PC-3 (cell line): ENCODE data around the gene KCNK4.

Experiments
- EZH2 ChIP-seq: fragments of 300-600 bp; sonication (generic); IDR thresholded peaks from one replicate; pipeline ENCODE4 v1.6.1; 2017; ENCODE audit warnings: antibody characterized with exemption, mild to moderate bottlenecking, low read length; ENCODE audit not compliant: unreplicated experiment
- TF ChIP-seq, protein P1 (sequence below): fragments of 300-600 bp; sonication (generic); conservative IDR thresholded peaks from 2 replicates; pipeline ENCODE4 v1.5.1; 2017; ENCODE audit warnings: antibody characterized with exemption, low read depth, mild to moderate bottlenecking, low read length

DNA sequence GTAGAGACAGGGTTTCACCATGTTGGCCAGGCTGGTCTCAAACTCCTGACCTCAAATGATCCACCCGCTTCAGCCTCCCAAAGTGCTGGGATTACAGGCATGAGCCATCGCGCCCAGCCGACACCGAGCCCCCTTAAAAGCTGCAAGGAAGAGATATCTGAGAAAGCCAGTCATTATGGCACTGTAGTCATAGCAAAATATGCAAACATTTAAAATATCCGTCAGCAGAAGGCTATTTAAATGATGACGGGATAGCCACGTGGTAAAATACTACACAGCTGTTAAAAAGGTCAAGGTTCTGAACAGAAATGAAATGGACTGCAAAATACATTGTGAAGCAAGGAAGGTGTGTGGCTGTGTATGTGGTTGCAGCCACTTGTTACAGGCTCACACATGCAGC lies 42.5 kb downstream of the KCNK4 start:
- TF ChIP-seq, protein P1, sequence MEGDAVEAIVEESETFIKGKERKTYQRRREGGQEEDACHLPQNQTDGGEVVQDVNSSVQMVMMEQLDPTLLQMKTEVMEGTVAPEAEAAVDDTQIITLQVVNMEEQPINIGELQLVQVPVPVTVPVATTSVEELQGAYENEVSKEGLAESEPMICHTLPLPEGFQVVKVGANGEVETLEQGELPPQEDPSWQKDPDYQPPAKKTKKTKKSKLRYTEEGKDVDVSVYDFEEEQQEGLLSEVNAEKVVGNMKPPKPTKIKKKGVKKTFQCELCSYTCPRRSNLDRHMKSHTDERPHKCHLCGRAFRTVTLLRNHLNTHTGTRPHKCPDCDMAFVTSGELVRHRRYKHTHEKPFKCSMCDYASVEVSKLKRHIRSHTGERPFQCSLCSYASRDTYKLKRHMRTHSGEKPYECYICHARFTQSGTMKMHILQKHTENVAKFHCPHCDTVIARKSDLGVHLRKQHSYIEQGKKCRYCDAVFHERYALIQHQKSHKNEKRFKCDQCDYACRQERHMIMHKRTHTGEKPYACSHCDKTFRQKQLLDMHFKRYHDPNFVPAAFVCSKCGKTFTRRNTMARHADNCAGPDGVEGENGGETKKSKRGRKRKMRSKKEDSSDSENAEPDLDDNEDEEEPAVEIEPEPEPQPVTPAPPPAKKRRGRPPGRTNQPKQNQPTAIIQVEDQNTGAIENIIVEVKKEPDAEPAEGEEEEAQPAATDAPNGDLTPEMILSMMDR, result no peak
- TF ChIP-seq EZH2, result no peak
